K562 (cell line): Measurements from ENCODE around the gene CAPS. TPM values are rescaled to one million over a fixed set of nuclear protein-coding genes. Genes with fewer than 3 reads are reported as not detected.

Experiments used
- ATF7 ChIP-seq: fragments of 450-650 bp; IDR thresholded peaks from 2 replicates; pipeline ENCODE4 v1.7.1; 2014; ENCODE audit warnings: mild to moderate bottlenecking, moderate library complexity
- ETV1 ChIP-seq: fragments of 450-650 bp; conservative IDR thresholded peaks from 2 replicates; pipeline ENCODE4 v1.6.1; 2016; ENCODE audit warnings: missing genetic modification characterization, control low read depth, low read depth, missing compliant biosample characterization
- FOSL1 ChIP-seq: fragments of 200-800 bp; sonication (Bioruptor generic); conservative IDR thresholded peaks from 2 replicates; pipeline ENCODE4 v1.6.1; 2016; ENCODE audit warnings: missing genetic modification characterization, missing compliant biosample characterization
- GABPA ChIP-seq: fragments of 200-800 bp; sonication (Bioruptor generic); conservative IDR thresholded peaks from 2 replicates; pipeline ENCODE4 v1.6.1; 2016; ENCODE audit warnings: low read depth, missing genetic modification characterization, missing compliant biosample characterization
- GABPB1 ChIP-seq: sonication (generic); formaldehyde crosslinking; IDR thresholded peaks from 2 replicates; pipeline ENCODE4 v1.8.0; 2022; ENCODE audit warnings: mild to moderate bottlenecking, missing genetic modification reagents
- SPI1 ChIP-seq: IDR thresholded peaks from 2 replicates; pipeline ENCODE4 v1.6.1; 2011; ENCODE audit warnings: low read depth, low read length, control low read depth, borderline replicate concordance
- TCF7 ChIP-seq: sonication (generic); IDR thresholded peaks from 2 replicates; pipeline ENCODE4 v1.6.1; 2016; ENCODE audit warnings: antibody characterized with exemption, borderline replicate concordance
- ZBTB1 ChIP-seq: sonication (generic); formaldehyde crosslinking; IDR thresholded peaks from 2 replicates; pipeline ENCODE4 v1.8.1; 2023; ENCODE audit warnings: missing genetic modification reagents, low read depth, mild to moderate bottlenecking, borderline replicate concordance
- ZSCAN32 ChIP-seq: fragments of 450-650 bp; formaldehyde crosslinking; IDR thresholded peaks from 2 replicates; pipeline ENCODE4 v1.4.0; 2020; ENCODE audit warnings: mild to moderate bottlenecking, moderate library complexity
- polyA plus RNA-seq, 8 experiments: library from polyadenylated mRNA; depleted of rRNA in 4 of 8; stranded (reverse) in 5 of 8; unstranded in 3 of 8; fragments of >200 nt; fragmentation: Nextera tagmentation in 2 of 8; fragmentation: Illumina TruSeq in 1 of 8; extraction: Ambion mirVana in 2 of 8; extraction: Trizol in 1 of 8; gene quantifications; 2 replicates each; pipeline versions ENCODE4 v1.2.1 to v1.2.3, GENCODE V29; 2011 to 2014; ENCODE audit warnings: inconsistent platforms in 1 of 8, missing spikeins in 1 of 8
- total RNA-seq, 7 experiments: library from RNA; depleted of rRNA in 6 of 7; stranded (reverse); fragments of >200 nt in 6 of 7; fragmentation: Illumina TruSeq in 2 of 7; extraction: Trizol in 2 of 7; gene quantifications; 2 replicates each; pipeline versions ENCODE4 v1.2.1 to v1.2.3, GENCODE V29; 2011 to 2021; ENCODE audit warnings: low replicate concordance in 1 of 7
- TF ChIP-seq, protein P1 (sequence below): fragments of 450-650 bp; IDR thresholded peaks from 2 replicates; pipeline ENCODE4 v1.6.1; 2017; ENCODE audit warnings: antibody characterized with exemption, mild to moderate bottlenecking
- TF ChIP-seq, protein P2 (sequence below), 2 experiments: fragments of 450-650 bp; conservative IDR thresholded peaks; 2 replicates each; pipeline ENCODE4 v1.6.1; 2017; ENCODE audit warnings: mild to moderate bottlenecking in 2 of 2, moderate library complexity in 2 of 2
- TF ChIP-seq, protein P3 (sequence below): fragments of 450-650 bp; IDR thresholded peaks from 2 replicates; pipeline ENCODE4 v1.6.1; 2016; ENCODE audit warnings: missing biosample characterization, missing genetic modification characterization
- TF ChIP-seq, protein P4 (sequence below): fragments of 200-800 bp; sonication (Bioruptor generic); IDR thresholded peaks from 2 replicates; pipeline ENCODE4 v1.6.1; 2017; ENCODE audit warnings: missing genetic modification characterization, missing compliant biosample characterization

CAPS gene
- total and polyA plus RNA-seq, 9 of the 15 experiments (the other 6 are each of a cell fraction or from before 2014, with no cell fraction given) = 0.15 to 4.0 (median 0.91) TPM

DNA sequence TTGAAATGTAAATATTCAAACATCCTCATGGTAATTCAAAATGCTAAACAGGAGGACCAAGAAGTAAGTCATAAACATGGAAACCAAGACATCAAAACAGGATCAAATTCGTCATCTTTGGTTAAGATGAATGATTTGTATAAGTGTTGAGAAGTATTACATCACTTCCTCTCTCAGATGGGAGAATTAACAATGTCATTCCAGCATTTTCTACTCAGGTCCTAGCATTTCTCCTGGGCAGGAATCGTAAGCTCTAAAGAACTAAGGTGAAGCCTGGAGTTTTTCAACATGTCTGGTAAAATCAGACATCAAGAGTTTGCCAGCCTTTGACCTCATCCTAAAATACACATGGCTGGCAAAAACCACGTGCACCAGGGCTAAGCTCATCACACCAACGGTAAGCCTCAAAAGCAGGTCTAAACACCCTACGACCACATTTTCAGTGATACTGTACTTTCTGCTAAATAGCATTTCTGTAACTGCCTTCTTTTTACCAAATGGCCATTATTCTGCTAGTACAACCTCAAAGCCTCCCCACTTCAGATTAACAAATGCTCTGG, 39.1 kb downstream of the CAPS start (continued):
- TF ChIP-seq, protein P1, sequence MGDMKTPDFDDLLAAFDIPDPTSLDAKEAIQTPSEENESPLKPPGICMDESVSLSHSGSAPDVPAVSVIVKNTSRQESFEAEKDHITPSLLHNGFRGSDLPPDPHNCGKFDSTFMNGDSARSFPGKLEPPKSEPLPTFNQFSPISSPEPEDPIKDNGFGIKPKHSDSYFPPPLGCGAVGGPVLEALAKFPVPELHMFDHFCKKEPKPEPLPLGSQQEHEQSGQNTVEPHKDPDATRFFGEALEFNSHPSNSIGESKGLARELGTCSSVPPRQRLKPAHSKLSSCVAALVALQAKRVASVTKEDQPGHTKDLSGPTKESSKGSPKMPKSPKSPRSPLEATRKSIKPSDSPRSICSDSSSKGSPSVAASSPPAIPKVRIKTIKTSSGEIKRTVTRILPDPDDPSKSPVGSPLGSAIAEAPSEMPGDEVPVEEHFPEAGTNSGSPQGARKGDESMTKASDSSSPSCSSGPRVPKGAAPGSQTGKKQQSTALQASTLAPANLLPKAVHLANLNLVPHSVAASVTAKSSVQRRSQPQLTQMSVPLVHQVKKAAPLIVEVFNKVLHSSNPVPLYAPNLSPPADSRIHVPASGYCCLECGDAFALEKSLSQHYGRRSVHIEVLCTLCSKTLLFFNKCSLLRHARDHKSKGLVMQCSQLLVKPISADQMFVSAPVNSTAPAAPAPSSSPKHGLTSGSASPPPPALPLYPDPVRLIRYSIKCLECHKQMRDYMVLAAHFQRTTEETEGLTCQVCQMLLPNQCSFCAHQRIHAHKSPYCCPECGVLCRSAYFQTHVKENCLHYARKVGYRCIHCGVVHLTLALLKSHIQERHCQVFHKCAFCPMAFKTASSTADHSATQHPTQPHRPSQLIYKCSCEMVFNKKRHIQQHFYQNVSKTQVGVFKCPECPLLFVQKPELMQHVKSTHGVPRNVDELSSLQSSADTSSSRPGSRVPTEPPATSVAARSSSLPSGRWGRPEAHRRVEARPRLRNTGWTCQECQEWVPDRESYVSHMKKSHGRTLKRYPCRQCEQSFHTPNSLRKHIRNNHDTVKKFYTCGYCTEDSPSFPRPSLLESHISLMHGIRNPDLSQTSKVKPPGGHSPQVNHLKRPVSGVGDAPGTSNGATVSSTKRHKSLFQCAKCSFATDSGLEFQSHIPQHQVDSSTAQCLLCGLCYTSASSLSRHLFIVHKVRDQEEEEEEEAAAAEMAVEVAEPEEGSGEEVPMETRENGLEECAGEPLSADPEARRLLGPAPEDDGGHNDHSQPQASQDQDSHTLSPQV = peak; percentile 24; the same call in 1 of the 2 replicates
- TF ChIP-seq TCF7 (no peak), GABPB1 (peak; percentile 66), FOSL1 (peak; percentile 6; the same call in 1 of the 2 replicates), ZBTB1 (no peak), GABPA (tag) (peak; percentile 76), ATF7 (peak; percentile 60; the same call in 1 of the 2 replicates), ZSCAN32 (no peak), ETV1 (tag) (peak; percentile 53; the same call in 1 of the 2 replicates), SPI1 (peak; percentile 55; the same call in 1 of the 2 replicates)
- TF ChIP-seq, protein P2, sequence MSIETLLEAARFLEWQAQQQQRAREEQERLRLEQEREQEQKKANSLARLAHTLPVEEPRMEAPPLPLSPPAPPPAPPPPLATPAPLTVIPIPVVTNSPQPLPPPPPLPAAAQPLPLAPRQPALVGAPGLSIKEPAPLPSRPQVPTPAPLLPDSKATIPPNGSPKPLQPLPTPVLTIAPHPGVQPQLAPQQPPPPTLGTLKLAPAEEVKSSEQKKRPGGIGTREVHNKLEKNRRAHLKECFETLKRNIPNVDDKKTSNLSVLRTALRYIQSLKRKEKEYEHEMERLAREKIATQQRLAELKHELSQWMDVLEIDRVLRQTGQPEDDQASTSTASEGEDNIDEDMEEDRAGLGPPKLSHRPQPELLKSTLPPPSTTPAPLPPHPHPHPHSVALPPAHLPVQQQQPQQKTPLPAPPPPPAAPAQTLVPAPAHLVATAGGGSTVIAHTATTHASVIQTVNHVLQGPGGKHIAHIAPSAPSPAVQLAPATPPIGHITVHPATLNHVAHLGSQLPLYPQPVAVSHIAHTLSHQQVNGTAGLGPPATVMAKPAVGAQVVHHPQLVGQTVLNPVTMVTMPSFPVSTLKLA (conservative IDR thresholded peaks at IDR 0.05) = 0 out of 4 replicates have a peak, but pooled peaks of 1 of the 2 experiments have one; percentile 39
- TF ChIP-seq, protein P3, sequence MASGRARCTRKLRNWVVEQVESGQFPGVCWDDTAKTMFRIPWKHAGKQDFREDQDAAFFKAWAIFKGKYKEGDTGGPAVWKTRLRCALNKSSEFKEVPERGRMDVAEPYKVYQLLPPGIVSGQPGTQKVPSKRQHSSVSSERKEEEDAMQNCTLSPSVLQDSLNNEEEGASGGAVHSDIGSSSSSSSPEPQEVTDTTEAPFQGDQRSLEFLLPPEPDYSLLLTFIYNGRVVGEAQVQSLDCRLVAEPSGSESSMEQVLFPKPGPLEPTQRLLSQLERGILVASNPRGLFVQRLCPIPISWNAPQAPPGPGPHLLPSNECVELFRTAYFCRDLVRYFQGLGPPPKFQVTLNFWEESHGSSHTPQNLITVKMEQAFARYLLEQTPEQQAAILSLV (tag) = peak; percentile 29; the same call in 1 of the 2 replicates
- TF ChIP-seq, protein P4, sequence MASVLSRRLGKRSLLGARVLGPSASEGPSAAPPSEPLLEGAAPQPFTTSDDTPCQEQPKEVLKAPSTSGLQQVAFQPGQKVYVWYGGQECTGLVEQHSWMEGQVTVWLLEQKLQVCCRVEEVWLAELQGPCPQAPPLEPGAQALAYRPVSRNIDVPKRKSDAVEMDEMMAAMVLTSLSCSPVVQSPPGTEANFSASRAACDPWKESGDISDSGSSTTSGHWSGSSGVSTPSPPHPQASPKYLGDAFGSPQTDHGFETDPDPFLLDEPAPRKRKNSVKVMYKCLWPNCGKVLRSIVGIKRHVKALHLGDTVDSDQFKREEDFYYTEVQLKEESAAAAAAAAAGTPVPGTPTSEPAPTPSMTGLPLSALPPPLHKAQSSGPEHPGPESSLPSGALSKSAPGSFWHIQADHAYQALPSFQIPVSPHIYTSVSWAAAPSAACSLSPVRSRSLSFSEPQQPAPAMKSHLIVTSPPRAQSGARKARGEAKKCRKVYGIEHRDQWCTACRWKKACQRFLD (CRISPR knock-in tag) = peak; percentile 62
